C1 segment of cervical spinal cord (tissue), 14 donors: ENCODE results near the gene EFCAB5.
"Not testable (repeated sequence)": the region's sequence is repeated elsewhere in the genome, so short reads cannot be mapped to it uniquely, and the experiment has no call there.

Experiments
- DNase-seq, 14 donors: peaks; one replicate each; lab custom pipeline; 2025; lab: John Stamatoyannopoulos, UW

Gene EFCAB5

DNA sequence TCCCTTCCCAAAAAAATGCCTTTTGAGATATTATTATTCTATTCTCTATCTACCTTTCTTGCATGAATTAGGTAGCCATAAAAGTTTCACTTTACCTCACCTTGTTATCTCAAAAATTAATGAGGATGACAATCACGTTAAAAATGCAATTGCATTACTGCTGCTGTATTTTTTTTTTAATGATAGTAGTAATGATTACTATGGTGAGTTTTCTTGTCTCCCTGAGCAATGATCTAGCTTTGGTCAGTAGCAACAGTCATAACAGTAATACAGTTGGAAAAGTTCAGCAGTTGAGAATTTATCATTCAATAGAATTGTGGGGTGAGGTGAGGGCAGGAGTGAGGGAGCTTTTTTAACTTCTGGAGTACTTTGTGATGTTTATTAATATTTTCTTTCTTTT, at the start of gene EFCAB5:
EFCAB5 (plus strand) TSS at position 301 of the 400 bp plus-strand sequence. CDS start 163 bp downstream, outside the sequence.
- no peak for DNase-seq

DNA sequence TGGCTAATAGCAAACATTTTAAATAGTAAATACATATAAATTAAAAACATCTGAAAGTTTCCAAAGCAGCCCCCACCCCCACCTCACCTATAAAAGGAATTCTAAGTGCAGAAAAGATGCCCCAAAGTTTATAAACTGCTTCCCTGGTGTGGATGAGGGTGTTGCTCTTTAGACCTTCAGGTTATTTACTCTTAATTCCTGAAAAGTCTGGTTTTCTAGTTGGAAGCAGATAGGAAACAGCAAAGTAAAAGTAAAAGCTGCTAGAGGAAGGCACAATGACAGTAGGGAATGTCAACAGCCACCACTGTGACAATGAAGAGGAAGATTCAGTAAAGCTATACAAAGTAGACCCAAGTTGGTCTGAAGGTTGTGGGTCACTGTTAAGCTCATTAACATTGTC, 49.2 kb upstream of the EFCAB5 start:
- DNase-seq = no peak

DNA sequence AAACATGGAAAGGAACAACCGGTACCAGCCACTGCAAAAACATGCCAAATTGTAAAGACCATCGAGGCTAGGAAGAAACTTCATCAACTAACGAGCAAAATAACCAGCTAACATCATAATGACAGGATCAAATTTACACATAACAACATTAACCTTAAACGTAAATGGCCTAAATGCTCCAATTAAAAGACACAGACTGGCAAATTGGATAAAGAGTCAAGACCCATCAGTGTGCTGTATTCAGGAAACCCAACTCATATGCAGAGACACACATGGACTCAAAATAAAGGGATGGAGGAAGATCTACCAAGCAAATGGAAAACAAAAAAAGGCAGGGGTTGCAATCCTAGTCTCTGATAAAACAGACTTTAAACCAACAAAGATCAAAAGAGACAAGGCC, 44.3 kb upstream of the EFCAB5 start:
- DNase-seq = not testable (repeated sequence)

DNA sequence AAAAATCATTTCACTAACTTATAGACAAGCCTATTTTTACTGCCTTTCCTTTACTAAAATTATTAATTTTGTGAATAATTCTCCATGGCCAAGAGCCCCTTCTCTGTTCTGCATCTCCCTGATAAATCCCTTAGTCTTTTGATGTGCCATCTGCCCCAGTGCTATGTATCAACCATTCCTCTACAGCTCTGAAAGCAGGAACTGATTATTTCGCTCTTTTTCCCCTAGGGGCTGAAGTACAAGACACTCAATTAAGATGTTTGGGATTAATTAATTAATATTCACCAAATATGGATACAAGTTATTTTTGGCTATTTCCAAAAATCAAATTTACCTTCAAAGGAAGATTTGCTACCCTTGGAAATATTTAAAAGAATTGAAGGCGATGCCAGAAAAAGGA, 38.0 kb upstream of the EFCAB5 start:
- DNase-seq = no peak

DNA sequence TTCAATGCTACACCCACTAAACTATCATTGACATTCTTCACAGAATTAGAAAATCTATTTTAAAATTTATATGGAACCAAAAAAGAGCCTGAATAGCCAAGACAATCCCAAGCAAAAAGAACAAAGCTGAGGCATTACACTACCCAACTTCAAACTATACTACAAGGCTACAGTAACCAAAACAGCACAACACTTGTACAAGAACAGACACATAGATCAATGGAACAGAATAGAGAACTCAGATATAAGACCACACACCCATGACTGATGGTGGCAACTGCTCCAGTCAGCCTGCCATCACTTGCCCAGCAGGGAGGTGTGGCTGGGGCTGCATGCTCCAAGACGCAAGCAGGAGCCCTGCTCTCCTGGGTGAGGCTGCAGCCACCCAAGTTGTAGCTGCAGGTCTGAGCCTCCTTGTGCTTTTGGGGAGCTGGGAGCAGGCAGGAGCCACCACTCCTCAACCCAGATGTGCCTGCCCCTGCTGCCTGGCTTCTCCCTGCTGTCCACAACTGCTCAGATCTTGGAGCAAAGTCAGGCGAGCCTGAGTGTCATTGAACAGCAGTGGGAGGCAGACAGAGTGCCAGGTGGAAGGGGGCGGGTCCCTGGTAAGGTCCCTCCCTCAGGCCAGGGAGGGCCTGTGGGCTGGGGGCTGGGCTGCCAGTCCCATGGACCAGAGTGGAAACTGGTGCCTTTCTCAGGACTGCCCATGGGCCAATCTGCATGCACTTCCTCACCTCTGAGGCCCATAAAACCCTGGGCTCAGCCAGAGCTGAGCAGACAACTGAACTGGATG, 36.2 kb upstream of the EFCAB5 start:
- no peak for DNase-seq

DNA sequence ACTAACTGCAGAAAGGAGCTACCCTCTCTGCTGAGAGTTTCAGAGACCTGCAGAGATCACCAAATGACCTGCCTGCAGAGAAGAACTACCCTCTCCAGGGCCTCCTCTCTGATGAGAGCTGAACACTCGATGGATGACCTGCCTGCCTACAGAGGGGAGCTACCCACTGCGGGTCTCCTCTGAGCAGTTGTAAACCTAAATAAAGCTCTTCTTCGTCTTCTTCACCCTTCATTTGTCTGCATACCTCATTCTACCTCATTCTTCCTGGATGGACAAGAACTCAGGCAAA, 35.6 kb upstream of the EFCAB5 start:
- no peak for DNase-seq

DNA sequence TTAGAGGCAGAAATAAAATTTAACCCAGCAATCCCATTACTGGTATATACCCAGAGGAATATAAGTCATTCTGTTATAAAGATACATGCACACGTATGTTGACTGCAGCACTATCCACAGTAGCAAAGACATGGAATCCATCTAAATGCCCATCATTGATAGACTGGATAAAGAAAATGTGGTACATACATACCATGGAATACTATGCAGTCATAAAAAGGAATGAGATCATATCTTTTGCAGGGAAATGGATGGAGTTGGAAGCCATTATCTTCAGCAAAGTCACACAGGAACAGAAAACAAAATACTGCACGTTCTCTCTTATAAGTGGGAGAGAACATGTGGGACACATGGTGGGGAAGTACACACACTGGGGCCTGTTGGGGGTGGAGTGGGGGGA, 34.5 kb upstream of the EFCAB5 start:
- DNase-seq = no peak

DNA sequence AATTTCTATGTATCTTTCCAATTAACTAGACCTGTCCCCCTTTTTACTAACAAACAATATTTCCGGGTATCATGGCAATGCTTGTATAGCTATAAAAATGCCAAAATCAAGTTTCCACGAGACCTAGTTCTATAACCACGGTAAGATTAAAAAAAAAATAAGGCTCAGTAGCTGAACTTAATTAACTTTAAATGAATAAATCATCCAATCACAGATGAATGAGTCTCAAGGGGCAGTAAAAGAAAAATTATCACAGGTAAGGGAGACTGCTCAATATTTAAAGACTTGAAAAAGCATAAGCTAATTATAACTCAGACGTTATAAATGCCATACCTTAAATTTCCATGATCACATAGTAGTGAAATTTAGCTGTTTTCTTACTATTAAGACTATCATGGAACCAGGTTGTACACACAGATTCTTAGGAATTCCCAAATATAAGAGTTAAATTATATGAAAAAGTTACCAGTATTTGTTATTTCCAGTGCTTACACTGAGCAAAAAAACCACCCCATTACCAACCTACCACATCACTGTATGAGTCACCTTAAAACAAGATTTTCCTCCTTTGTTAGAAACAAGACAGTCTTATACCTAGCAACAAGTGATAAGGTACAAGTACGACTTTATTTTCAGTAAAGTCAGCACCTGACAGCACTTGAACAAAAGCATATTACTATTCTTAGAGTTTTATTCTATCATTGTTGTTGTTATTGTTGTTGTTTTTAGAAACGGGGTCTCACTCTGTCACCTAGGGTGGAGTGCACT, 32.0 kb upstream of the EFCAB5 start:
- no peak for DNase-seq

DNA sequence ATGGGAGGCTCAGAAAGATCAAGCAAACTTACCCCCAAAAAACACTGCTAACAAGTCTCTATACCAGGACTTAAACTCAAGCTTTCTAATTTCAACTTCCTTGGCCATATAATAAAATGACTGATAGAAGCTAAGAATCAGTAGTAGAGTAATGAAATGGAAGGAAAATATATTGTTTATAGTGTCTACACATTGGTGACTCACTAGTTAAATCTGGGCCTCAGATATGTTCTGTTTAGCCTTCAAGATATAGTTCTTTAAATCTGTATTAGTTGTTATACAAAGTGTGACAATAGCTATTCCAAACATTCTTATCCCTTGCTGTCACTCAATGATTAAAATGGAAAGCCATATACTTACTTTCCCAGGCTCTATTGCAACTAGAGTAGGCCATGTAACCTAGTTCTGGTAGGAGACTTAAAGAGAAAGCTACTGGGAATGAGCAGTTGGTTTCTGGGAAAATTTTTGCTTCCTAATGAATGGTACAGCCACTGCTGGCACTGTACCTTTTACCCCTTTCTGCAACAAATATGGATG, 29.7 kb upstream of the EFCAB5 start:
- DNase-seq = no peak

DNA sequence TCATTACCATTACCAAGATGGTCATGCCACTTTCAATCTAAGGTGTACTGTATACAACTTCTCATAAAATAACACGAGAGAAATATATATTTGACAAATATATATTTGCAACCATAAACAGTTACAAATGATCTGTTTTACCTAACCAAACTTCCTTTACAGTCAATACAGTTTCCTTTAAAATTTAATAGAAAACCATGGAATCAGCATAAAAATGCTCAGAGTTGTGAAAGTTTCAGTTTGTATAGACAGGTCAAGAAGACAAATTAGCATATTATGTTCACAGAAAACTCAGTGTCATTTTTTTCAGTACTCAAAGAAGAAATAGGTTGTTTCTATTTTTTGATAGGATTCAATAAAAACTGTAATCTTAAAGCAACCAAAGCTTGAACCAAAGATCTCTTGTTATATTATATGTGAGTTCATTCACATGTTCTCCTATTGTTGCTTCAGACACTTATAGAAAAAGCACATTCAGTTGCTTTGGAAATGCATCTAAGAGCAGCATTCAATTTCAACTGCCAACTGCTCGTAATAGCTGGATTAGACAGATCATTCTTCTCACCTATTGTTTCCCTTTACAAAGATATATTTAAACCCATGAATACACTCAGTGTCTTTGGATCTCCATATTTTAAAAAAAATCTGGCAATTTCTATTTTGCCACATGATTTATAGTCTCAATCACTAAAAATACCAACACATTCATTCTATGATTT, 26.5 kb upstream of the EFCAB5 start:
- no peak for DNase-seq

DNA sequence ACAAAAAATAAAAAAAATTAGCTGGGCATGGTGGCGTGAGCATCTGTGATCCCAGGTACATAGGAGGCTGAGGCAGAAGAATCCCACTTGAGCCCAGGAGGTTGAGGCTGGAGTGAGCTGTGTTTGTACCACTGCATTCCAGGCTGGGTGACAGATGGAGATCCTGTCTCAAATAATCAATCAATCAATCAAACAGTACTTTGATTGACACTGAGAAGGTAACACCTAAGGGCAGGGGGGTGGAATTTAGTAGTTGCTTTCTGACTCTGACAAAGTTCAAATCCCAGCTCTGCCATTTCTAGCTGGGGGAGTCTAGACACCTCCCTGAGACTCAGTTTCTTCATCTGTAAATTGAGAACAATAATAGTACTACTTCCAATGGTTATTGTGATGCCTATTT, 23.4 kb upstream of the EFCAB5 start:
- no peak for DNase-seq

DNA sequence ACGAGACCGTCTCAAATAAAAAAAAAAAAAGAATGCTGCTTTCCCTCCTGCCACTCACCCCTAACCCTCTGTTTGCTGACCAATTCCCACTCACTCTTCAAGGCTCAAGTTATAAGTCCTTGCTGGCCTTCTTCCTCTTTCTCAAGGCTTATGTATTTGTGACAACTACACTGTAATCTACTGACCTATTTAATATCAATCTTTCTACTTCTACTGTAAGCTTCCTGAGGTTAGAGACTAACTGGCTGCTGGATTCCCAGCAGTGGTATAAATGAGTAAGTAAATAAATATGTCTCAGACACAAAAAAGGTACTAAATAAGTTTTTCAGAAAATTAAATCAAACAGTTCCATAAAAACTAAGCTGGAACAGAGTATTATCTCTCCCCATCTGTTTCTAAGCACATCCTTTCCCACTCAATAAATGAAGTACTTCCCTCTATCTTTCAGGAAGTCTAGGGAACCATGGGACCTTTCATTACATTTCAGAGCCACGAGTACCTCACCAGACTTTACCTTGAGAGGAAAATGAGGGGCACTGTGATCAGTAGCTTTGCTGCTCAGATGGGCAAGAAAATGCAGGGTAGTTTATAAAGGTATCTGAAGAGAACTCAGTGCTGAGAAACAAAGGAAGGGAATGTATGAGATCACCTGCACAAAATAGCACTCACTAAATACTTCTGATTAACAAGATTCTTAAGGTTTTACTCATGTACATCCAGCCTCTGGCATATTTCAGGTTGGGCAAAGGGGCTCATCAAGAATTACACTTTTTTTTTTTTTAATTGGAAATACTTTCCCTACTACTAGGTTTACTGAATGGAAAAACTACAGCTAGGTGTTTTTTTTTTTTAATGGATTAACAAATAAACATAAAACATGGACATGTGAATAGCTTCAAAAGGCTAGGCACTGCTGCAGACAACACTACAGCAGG, 22.2 kb upstream of the EFCAB5 start:
- DNase-seq = no peak

DNA sequence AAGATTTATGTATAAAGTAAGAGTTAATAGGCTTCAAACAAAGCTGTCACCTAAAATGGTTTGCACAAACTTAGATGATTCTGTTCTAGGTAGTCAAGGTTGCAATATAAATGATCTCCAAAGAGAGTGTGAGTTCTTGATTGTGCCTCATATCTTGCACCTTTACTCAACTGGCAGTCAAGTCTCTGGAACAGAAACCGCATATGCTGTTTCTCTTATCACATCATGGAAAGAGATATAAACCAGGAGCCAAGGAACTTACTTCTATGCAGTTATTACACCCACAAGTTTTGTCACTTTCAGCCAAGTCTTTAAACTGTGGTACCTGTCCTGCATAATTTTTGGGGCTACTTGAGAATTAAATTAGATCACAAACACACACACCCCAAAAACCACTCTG, 16.6 kb upstream of the EFCAB5 start:
- no peak for DNase-seq

DNA sequence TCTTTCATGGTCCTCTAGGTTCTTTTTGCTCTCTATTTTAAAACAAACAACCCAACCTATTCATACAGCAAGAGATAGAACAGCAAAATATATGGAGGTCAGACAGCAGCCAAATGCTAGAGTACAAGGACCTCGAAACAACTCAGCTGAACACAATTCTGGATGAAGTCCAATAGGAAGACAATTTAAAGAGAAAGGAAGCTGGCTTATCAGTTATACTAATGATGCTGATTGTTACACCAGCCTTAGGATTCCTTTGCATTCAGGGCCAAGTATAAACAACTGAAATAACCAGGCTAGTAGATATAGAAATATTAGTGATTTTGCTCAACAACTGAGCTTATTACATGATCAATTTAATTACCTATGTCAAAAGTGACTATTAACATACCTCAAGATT, 13.9 kb upstream of the EFCAB5 start:
- DNase-seq = peak in 1 of 14 donors; percentile 7

DNA sequence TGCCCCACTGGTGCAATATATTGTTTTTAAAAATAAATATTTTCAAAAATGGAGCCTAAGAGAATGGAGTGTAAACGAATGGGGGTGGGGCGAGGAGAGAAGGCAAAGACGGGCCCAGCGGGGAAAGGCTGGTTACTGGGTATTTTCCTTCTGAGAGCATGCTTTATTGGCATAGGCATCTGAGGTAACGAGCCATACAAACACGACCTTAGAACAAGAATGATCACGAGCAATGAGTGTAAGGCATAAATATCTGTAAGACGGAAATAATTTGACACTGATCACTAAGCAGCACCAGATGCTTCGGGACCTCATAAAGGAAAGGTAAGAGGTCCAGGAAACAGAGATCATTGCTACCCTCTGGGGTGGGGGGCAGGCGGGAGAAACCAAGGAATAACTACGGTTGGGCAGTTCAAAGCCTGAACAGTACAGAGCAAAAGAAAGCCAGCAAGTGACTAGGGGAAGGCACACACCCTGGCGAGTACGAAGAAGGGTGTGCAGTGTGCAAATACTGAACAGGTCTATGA, 12.4 kb upstream of the EFCAB5 start:
- DNase-seq = peak in 3 of 14 donors; percentile 24 to 50 (median 45)

DNA sequence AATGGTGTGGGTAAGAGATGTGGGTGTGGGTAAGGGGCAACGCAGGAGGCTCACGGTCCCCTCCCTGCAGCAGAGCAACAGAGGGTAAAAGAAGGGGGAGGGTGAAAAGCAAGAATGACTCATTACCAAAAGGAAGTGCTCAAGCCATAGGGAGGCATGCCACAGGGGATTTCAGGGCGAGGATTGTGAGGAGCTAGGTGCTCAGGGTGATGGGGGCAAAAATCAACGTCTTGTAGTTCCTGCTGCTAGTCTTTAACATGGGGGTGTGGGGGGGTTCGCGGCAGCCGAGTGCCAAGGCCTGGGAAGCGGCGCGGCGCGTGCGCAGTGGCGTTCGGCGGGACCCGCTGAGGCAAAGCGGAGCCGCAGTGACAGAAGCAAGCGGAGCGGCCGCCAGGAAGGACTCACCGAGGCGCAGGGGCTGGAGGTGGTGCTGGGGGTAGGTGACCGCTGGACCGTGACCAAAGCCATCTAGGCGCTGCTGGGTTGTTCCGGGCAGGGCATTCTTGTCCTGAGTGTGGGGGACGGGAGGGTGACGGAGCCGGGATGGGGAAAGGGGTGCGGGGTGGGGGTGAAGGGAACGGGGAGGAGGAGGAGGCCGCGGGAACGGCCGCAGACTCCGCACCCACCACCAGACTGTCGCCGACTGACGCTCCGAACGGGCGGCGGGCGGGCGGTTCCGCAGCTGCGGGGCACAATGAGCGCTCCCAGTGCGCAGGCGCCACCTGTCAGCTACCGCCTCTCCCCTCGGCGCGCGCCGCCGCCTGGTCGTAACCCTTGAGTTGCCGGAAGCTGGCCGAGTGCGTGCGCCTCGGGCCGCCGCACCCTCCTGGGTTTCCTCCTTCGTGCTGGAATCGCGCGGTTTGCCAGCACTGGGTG, 11.7 kb upstream of the EFCAB5 start, which contains the start of gene SSH2:
SSH2 (minus strand) TSS at position 696 of the 876 bp plus-strand sequence; CDS start at position 468, 228 bp downstream.
- DNase-seq = peak; percentile 44 to 91 (median 81)

DNA sequence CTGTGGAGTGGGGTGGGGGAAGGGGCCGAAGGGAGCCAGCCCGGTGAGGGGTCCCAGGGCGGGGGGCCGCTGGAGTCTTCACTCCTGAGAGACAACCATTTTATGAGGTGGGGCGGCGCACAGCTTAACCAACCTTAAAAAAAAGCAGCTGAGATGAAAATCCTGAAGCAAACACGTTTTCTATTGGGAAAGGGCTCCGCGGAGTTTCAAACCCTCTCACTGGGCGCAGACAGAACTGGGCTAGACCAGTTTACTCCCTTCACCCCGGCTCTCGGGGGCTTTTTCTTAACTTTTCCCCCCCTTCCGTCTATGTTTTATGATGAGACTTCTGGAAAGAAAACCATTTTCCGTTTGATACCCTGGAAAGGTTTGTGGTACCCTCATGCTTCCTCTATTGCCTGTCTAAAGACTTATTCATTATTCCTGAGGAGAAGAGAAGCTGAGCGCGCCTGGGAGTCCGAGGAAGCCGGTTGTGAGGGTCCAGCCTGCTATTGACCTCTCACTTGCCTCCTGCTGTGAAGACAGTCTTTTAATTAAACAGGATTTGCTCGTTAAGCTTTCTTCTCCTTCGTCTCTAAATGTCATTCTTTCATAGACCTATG, 10.9 kb upstream of the EFCAB5 start:
- DNase-seq = peak in 7 of 14 donors; percentile 30 to 76 (median 56)

DNA sequence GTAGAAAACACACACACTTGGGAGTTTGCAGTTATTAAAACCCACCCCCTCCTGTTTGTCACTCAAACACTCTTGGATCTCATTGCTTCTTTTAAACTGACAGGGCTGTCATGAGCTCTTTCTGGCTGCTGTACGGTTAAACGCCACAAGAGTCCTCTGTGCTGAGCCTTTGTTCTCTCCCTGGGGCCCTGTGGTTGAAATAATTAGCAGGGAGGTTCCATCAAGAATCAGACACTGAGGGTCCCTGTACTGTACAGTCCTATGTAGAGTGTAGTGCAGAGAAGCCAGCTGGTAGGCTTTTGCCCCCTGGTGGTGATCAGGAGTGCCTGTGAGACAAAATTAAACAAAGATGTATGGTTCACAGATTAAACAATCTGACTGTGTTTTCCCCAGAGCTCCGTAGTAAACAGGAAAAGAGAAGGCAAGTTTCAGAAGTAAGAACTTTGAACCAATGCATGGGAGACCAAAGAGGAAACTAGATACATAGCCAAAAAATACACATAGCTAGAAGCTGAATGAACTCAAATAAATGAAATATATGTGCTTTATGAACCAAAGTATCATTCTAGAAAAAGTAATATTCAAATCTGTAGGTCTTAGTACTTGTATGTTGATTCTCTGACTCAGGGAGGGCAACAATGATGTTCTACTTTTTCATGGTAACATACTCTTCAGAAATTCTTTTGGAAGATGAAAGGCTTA, 10.1 kb upstream of the EFCAB5 start:
- DNase-seq = peak in 13 of 14 donors; percentile 6 to 76 (median 64)

DNA sequence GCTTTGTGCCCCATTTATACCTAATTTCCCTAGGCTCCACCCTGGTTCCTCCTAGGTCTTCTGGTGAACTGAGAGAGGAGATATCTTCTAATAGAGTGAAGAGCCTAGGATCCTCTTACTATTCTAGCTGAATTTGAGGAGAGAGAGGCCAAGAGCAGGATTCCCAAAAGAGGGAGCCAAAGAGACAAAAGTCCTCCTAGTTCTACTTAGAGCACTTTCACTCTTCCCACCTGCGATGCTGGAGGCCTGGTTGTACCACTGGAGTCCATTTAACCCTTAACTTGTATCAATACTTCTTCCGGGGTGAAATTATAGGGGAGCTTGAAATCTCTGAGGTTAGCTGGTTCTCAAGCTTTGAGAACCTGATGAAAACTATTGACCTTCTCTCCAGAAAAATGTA, 8.1 kb upstream of the EFCAB5 start:
- no peak for DNase-seq
